GM23338 (cell line): ENCODE data around the gene CEACAM8. TPM values are rescaled to one million over a fixed set of nuclear protein-coding genes. Genes with fewer than 3 reads are reported as not detected.

Experiments used
- ATAC-seq: fragments of 200-7000 bp; cut with Tn5 transposase; 3 replicates; pipeline ENCODE4 v1.9.1; 2020
- DNase-seq: peaks from one replicate; pipeline ENCODE4 v3.0.0-alpha.2; 2015; ENCODE audit warnings: low spot score
- H2AFZ ChIP-seq: fragments of 200-600 bp; sonication (generic); 2 replicates; pipeline ENCODE4 v1.8.0; 2016; ENCODE audit warnings: antibody characterized with exemption, mild to moderate bottlenecking, moderate library complexity
- H3F3A ChIP-seq: fragments of 200-600 bp; sonication (generic); replicated peaks from 2 replicates; pipeline ENCODE4 v1.8.0; 2017; ENCODE audit warnings: antibody characterized with exemption, mixed run types, low read depth
- H3K27ac ChIP-seq: fragments of 200-600 bp; sonication (generic); 2 replicates; pipeline ENCODE4 v1.6.1; 2016; ENCODE audit warnings: low read depth
- H3K27me3 ChIP-seq: fragments of 200-600 bp; sonication (generic); 2 replicates; pipeline ENCODE4 v1.8.0; 2016; ENCODE audit warnings: mild to moderate bottlenecking, mixed run types, moderate library complexity; ENCODE audit not compliant: insufficient read depth
- H3K36me3 ChIP-seq: fragments of 200-600 bp; sonication (generic); 2 replicates; pipeline ENCODE4 v1.8.0; 2016; ENCODE audit warnings: mild to moderate bottlenecking; ENCODE audit not compliant: insufficient read depth
- H3K4me1 ChIP-seq: fragments of 200-600 bp; sonication (generic); 2 replicates; pipeline ENCODE4 v1.8.0; 2016; ENCODE audit warnings: mild to moderate bottlenecking, moderate library complexity; ENCODE audit not compliant: insufficient read depth
- H3K4me2 ChIP-seq: fragments of 200-600 bp; sonication (generic); 2 replicates; pipeline ENCODE4 v1.7.1; 2017; ENCODE audit warnings: mixed run types
- H3K4me3 ChIP-seq: fragments of 200-600 bp; sonication (generic); 2 replicates; pipeline ENCODE4 v1.6.1; 2016; ENCODE audit warnings: mixed run types
- H3K79me2 ChIP-seq: fragments of 200-600 bp; sonication (generic); replicated peaks from 2 replicates; pipeline ENCODE4 v1.8.0; 2017; ENCODE audit warnings: mild to moderate bottlenecking; ENCODE audit not compliant: insufficient read depth
- H3K9me2 ChIP-seq: fragments of 200-600 bp; sonication (generic); 2 replicates; pipeline ENCODE4 v1.8.0; 2017; ENCODE audit not compliant: insufficient read depth
- H4K20me1 ChIP-seq: fragments of 200-600 bp; sonication (generic); replicated peaks from 2 replicates; pipeline ENCODE4 v1.8.0; 2017; ENCODE audit warnings: mild to moderate bottlenecking; ENCODE audit not compliant: insufficient read depth
- H3K27ac Mint-ChIP-seq: 2 replicates; pipeline ENCODE4 v1.8.0; 2020; ENCODE audit warnings: inconsistent platforms, mild to moderate bottlenecking, moderate library complexity, mixed read lengths
- H3K27me3 Mint-ChIP-seq: 3 replicates; pipeline ENCODE4 v1.8.0; 2022; ENCODE audit warnings: low read depth, mild to moderate bottlenecking, moderate library complexity, mixed read lengths, inconsistent platforms; ENCODE audit not compliant: insufficient read depth, poor library complexity
- H3K36me3 Mint-ChIP-seq: 3 replicates; pipeline ENCODE4 v1.8.0; 2021; ENCODE audit warnings: low read depth, mild to moderate bottlenecking, inconsistent platforms, moderate library complexity, mixed read lengths
- H3K4me1 Mint-ChIP-seq: 3 replicates; pipeline ENCODE4 v1.8.0; 2020; ENCODE audit warnings: mild to moderate bottlenecking, inconsistent platforms, mixed read lengths
- H3K4me3 Mint-ChIP-seq: 3 replicates; pipeline ENCODE4 v1.8.0; 2021; ENCODE audit warnings: moderate library complexity, mild to moderate bottlenecking, inconsistent platforms, mixed read lengths
- H3K9me3 Mint-ChIP-seq: 3 replicates; pipeline ENCODE4 v1.8.0; 2020; ENCODE audit warnings: moderate library complexity, mild to moderate bottlenecking, inconsistent platforms, mixed read lengths
- CTCF ChIP-seq, 2 experiments: fragments of 200-600 bp in 1 of 2; sonication (generic) in 1 of 2; conservative IDR thresholded peaks; 2 replicates each; pipeline versions ENCODE4 v1.5.1 to v1.6.1; 2016 to 2017; ENCODE audit warnings: antibody characterized with exemption in 2 of 2, low read depth in 2 of 2, mild to moderate bottlenecking in 2 of 2, moderate library complexity in 1 of 2
- NANOG ChIP-seq: IDR thresholded peaks from 2 replicates; pipeline ENCODE4 v1.6.1; 2016; ENCODE audit warnings: antibody characterized with exemption, borderline replicate concordance
- REST ChIP-seq: IDR thresholded peaks from one replicate; pipeline ENCODE4 v1.6.1; 2018; ENCODE audit warnings: antibody characterized with exemption; ENCODE audit not compliant: unreplicated experiment
- ZNF331 ChIP-seq: fragments of 250-450 bp; sonication (Bioruptor Pico); IDR thresholded peaks from 2 replicates; pipeline ENCODE4 v1.5.0; 2020; ENCODE audit warnings: low read depth, mild to moderate bottlenecking, moderate library complexity
- polyA plus RNA-seq: library from polyadenylated mRNA; unstranded; fragments of >200 nt; fragmentation: Nextera tagmentation; extraction: Ambion mirVana; gene quantifications from 2 replicates; pipeline ENCODE4 v1.2.1, GENCODE V29; 2016
- total RNA-seq: library from RNA; depleted of rRNA; stranded (reverse); fragments of >200 nt; shearing (Covaris generic); gene quantifications from 2 replicates; pipeline ENCODE4 v1.2.3, GENCODE V29; 2014
- TF ChIP-seq, protein P1 (sequence below): IDR thresholded peaks from 2 replicates; pipeline ENCODE4 v1.6.1; 2016; ENCODE audit warnings: antibody characterized with exemption
- TF ChIP-seq, protein P2 (sequence below): fragments of 250-450 bp; sonication (Bioruptor Pico); IDR thresholded peaks from 2 replicates; pipeline ENCODE4 v1.5.0; 2020; ENCODE audit warnings: mild to moderate bottlenecking, moderate library complexity

Gene CEACAM8
- total and polyA plus RNA-seq, 2 experiments from 2014 or later = not detected

GRCh38 chr19:42548552-42548951 lies 46.2 kb downstream of the CEACAM8 start:
- Histone ChIP-seq H3K79me2 (no peaks in the 10 kb centered on the region), H3K36me3 (no peaks in the 10 kb centered on the region), H2AFZ (no peak overlapping the region), H3K4me1 (no peaks in the 10 kb centered on the region), H3K27ac (no peak overlapping the region), H4K20me1 (no peaks in the 10 kb centered on the region), H3K4me3 (no peak overlapping the region), H3F3A (no peaks in the 10 kb centered on the region), H3K9me2 (no peaks in the 10 kb centered on the region), H3K27me3 (no peaks in the 10 kb centered on the region), H3K4me2 (no peak overlapping the region)
- H3K27ac Mint-ChIP-seq = no peak overlapping the region
- peaks cover 34% of the 10 kb centered on the region for H3K9me3 Mint-ChIP-seq
- H3K4me1 Mint-ChIP-seq = peaks cover 6% of the 10 kb centered on the region; the same call in 2 of the 3 replicates
- no peak for DNase-seq
- no peak overlapping the region for H3K4me3 Mint-ChIP-seq
- peak; percentile 53 for TF ChIP-seq REST
- TF ChIP-seq, protein P1, sequence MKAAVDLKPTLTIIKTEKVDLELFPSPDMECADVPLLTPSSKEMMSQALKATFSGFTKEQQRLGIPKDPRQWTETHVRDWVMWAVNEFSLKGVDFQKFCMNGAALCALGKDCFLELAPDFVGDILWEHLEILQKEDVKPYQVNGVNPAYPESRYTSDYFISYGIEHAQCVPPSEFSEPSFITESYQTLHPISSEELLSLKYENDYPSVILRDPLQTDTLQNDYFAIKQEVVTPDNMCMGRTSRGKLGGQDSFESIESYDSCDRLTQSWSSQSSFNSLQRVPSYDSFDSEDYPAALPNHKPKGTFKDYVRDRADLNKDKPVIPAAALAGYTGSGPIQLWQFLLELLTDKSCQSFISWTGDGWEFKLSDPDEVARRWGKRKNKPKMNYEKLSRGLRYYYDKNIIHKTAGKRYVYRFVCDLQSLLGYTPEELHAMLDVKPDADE = no peak
- peaks cover 4% of the 10 kb centered on the region for H3K27me3 Mint-ChIP-seq
- no peak for ATAC-seq
- peaks cover 21% of the 10 kb centered on the region for H3K36me3 Mint-ChIP-seq

GRCh38 chr19:42547929-42548328 lies 46.8 kb downstream of the CEACAM8 start:
- Mint-ChIP-seq H3K27me3 (peaks cover 4% of the 10 kb centered on the region), H3K9me3 (peaks cover 34% of the 10 kb centered on the region), H3K27ac (no peak overlapping the region), H3K4me1 (0 out of 3 replicates have a peak, but pooled peaks cover 2% of the 10 kb centered on the region), H3K36me3 (peaks cover 21% of the 10 kb centered on the region), H3K4me3 (no peak overlapping the region)
- Histone ChIP-seq H3F3A (no peaks in the 10 kb centered on the region), H3K36me3 (no peaks in the 10 kb centered on the region), H3K27me3 (no peaks in the 10 kb centered on the region), H3K27ac (no peak overlapping the region), H3K4me1 (no peaks in the 10 kb centered on the region), H4K20me1 (no peaks in the 10 kb centered on the region), H3K9me2 (no peaks in the 10 kb centered on the region), H3K79me2 (no peaks in the 10 kb centered on the region), H3K4me2 (no peak overlapping the region), H3K4me3 (no peak overlapping the region), H2AFZ (no peak overlapping the region)
- DNase-seq (no peak), ATAC-seq (no peak)
- TF ChIP-seq, protein P1 = no peak
- TF ChIP-seq, protein P2, sequence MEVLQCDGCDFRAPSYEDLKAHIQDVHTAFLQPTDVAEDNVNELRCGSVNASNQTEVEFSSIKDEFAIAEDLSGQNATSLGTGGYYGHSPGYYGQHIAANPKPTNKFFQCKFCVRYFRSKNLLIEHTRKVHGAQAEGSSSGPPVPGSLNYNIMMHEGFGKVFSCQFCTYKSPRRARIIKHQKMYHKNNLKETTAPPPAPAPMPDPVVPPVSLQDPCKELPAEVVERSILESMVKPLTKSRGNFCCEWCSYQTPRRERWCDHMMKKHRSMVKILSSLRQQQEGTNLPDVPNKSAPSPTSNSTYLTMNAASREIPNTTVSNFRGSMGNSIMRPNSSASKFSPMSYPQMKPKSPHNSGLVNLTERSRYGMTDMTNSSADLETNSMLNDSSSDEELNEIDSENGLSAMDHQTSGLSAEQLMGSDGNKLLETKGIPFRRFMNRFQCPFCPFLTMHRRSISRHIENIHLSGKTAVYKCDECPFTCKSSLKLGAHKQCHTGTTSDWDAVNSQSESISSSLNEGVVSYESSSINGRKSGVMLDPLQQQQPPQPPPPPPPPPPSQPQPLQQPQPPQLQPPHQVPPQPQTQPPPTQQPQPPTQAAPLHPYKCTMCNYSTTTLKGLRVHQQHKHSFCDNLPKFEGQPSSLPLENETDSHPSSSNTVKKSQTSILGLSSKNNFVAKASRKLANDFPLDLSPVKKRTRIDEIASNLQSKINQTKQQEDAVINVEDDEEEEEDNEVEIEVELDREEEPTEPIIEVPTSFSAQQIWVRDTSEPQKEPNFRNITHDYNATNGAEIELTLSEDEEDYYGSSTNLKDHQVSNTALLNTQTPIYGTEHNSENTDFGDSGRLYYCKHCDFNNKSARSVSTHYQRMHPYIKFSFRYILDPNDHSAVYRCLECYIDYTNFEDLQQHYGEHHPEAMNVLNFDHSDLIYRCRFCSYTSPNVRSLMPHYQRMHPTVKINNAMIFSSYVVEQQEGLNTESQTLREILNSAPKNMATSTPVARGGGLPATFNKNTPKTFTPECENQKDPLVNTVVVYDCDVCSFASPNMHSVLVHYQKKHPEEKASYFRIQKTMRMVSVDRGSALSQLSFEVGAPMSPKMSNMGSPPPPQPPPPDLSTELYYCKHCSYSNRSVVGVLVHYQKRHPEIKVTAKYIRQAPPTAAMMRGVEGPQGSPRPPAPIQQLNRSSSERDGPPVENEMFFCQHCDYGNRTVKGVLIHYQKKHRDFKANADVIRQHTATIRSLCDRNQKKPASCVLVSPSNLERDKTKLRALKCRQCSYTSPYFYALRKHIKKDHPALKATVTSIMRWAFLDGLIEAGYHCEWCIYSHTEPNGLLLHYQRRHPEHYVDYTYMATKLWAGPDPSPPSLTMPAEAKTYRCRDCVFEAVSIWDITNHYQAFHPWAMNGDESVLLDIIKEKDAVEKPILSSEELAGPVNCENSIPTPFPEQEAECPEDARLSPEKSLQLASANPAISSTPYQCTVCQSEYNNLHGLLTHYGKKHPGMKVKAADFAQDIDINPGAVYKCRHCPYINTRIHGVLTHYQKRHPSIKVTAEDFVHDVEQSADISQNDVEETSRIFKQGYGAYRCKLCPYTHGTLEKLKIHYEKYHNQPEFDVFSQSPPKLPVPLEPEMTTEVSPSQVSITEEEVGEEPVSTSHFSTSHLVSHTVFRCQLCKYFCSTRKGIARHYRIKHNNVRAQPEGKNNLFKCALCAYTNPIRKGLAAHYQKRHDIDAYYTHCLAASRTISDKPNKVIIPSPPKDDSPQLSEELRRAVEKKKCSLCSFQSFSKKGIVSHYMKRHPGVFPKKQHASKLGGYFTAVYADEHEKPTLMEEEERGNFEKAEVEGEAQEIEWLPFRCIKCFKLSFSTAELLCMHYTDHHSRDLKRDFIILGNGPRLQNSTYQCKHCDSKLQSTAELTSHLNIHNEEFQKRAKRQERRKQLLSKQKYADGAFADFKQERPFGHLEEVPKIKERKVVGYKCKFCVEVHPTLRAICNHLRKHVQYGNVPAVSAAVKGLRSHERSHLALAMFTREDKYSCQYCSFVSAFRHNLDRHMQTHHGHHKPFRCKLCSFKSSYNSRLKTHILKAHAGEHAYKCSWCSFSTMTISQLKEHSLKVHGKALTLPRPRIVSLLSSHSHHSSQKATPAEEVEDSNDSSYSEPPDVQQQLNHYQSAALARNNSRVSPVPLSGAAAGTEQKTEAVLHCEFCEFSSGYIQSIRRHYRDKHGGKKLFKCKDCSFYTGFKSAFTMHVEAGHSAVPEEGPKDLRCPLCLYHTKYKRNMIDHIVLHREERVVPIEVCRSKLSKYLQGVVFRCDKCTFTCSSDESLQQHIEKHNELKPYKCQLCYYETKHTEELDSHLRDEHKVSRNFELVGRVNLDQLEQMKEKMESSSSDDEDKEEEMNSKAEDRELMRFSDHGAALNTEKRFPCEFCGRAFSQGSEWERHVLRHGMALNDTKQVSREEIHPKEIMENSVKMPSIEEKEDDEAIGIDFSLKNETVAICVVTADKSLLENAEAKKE (CRISPR knock-in tag) = no peak
- TF ChIP-seq NANOG (no peak), ZNF331 (CRISPR knock-in tag) (no peak), CTCF (conservative IDR thresholded peaks at IDR 0.05; ENCODE audit: low read depth in 2 of 2) (no peak)
